Smooth muscle cell (in vitro differentiated cells): ENCODE measurements around the gene TNFRSF19. TPM values are rescaled to one million over a fixed set of nuclear protein-coding genes. Genes with fewer than 3 reads are reported as not detected.
A peak's percentile ranks its signal among the peaks of the same experiment; 100 is the strongest.

Experiments
- DNase-seq: peaks from one replicate; lab custom pipeline; 2025; ENCODE audit not compliant: unreplicated experiment; lab: John Stamatoyannopoulos, UW
- H2AFZ ChIP-seq: fragments of 200-600 bp; sonication (generic); 2 replicates; pipeline ENCODE4 v1.6.0; 2016; ENCODE audit warnings: antibody characterized with exemption, low read depth, mild to moderate bottlenecking
- H3F3A ChIP-seq: fragments of 200-600 bp; sonication (generic); 2 replicates; pipeline ENCODE4 v1.6.0; 2017; ENCODE audit warnings: antibody characterized with exemption, low read depth
- H3K27ac ChIP-seq: fragments of 200-600 bp; sonication (generic); 2 replicates; pipeline ENCODE4 v1.5.1; 2016; ENCODE audit warnings: low read depth, mild to moderate bottlenecking
- H3K27me3 ChIP-seq: fragments of 200-600 bp; sonication (generic); 2 replicates; pipeline ENCODE4 v1.6.1; 2016; ENCODE audit warnings: low read depth, mild to moderate bottlenecking
- H3K36me3 ChIP-seq: fragments of 200-600 bp; sonication (generic); 2 replicates; pipeline ENCODE4 v1.5.1; 2016; ENCODE audit warnings: low read depth
- H3K4me1 ChIP-seq: fragments of 200-600 bp; sonication (generic); 2 replicates; pipeline ENCODE4 v1.5.1; 2016; ENCODE audit warnings: low read depth
- H3K4me2 ChIP-seq: fragments of 200-600 bp; sonication (generic); 2 replicates; pipeline ENCODE4 v1.6.0; 2016; ENCODE audit warnings: mild to moderate bottlenecking
- H3K4me3 ChIP-seq: fragments of 200-600 bp; sonication (generic); 2 replicates; pipeline ENCODE4 v1.5.1; 2016; ENCODE audit warnings: mild to moderate bottlenecking
- H3K79me2 ChIP-seq: fragments of 200-600 bp; sonication (generic); 2 replicates; pipeline ENCODE4 v1.6.0; 2016; ENCODE audit warnings: low read depth, mild to moderate bottlenecking
- H3K9ac ChIP-seq: fragments of 200-600 bp; sonication (generic); 2 replicates; pipeline ENCODE4 v1.6.0; 2016; ENCODE audit warnings: low read depth
- H3K9me3 ChIP-seq: fragments of 200-600 bp; sonication (generic); replicated peaks from 2 replicates; pipeline ENCODE4 v1.5.1; 2016; ENCODE audit warnings: low read depth
- H4K20me1 ChIP-seq: fragments of 200-600 bp; sonication (generic); 2 replicates; pipeline ENCODE4 v1.6.0; 2016; ENCODE audit warnings: low read depth
- WGBS: methylation state at CpG from one replicate; pipeline ENCODE4 v1.1.7; 2016; ENCODE audit warnings: low lambda C conversion rate; 5-methylcytosine and 5-hydroxymethylcytosine counted together
- polyA plus RNA-seq: library from polyadenylated mRNA; unstranded; fragments of >200 nt; fragmentation: Nextera tagmentation; extraction: Ambion mirVana; gene quantifications from 2 replicates; pipeline ENCODE4 v1.2.1, GENCODE V29; 2016
- total RNA-seq: library from RNA; depleted of rRNA; stranded (reverse); fragments of >200 nt; gene quantifications from 2 replicates; pipeline ENCODE4 v1.2.3, GENCODE V29; 2014
- TF ChIP-seq, protein P1 (sequence below): fragments of 200-600 bp; sonication (generic); IDR thresholded peaks from 2 replicates; pipeline ENCODE4 v1.5.1; 2017; ENCODE audit warnings: borderline replicate concordance, mild to moderate bottlenecking, antibody characterized with exemption; ENCODE audit not compliant: insufficient read depth, poor library complexity, severe bottlenecking

Gene TNFRSF19
- total and polyA plus RNA-seq, 2 experiments from 2014 or later: 15.5 to 34.3 TPM

DNA sequence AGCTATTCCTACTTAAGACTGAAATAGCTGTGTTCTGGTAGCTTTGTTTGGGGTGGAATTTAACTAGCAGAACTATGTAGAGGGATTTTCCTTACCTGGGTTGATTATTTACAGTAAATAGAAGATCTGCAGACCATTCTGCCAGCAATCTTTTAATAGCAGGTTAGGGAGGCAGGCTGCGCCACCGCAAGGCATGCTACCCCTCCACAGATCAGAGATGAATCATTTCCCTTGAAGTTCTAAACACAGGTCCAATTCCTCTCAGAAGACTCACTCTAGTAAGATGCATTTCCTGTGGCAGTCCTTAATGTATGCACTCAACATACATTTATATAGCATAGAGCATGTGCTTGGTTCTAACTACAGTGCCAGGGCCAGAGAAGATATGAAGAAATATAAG, 109.0 kb downstream of the TNFRSF19 start:
- H3K4me3 ChIP-seq: no peak overlapping the region
- H4K20me1 ChIP-seq: no peaks in the 10 kb centered on the region
- TF ChIP-seq, protein P1, sequence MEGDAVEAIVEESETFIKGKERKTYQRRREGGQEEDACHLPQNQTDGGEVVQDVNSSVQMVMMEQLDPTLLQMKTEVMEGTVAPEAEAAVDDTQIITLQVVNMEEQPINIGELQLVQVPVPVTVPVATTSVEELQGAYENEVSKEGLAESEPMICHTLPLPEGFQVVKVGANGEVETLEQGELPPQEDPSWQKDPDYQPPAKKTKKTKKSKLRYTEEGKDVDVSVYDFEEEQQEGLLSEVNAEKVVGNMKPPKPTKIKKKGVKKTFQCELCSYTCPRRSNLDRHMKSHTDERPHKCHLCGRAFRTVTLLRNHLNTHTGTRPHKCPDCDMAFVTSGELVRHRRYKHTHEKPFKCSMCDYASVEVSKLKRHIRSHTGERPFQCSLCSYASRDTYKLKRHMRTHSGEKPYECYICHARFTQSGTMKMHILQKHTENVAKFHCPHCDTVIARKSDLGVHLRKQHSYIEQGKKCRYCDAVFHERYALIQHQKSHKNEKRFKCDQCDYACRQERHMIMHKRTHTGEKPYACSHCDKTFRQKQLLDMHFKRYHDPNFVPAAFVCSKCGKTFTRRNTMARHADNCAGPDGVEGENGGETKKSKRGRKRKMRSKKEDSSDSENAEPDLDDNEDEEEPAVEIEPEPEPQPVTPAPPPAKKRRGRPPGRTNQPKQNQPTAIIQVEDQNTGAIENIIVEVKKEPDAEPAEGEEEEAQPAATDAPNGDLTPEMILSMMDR: no peak
- WGBS: 24% methylated on average over 2 of the region's 2 CpGs
- peaks cover 6% of the 10 kb centered on the region for H3K4me1 ChIP-seq
- H2AFZ ChIP-seq: no peak overlapping the region
- H3F3A ChIP-seq: peaks cover 8% of the 10 kb centered on the region
- peak overlapping the region; percentile 59 for H3K27ac ChIP-seq
- H3K79me2 ChIP-seq: no peaks in the 10 kb centered on the region
- H3K9ac ChIP-seq: no peak overlapping the region
- no peaks in the 10 kb centered on the region for H3K36me3 ChIP-seq
- DNase-seq: no peak
- H3K27me3 ChIP-seq: no peaks in the 10 kb centered on the region
- peak overlapping the region; percentile 22 for H3K4me2 ChIP-seq
- H3K9me3 ChIP-seq: peaks cover 2% of the 10 kb centered on the region

DNA sequence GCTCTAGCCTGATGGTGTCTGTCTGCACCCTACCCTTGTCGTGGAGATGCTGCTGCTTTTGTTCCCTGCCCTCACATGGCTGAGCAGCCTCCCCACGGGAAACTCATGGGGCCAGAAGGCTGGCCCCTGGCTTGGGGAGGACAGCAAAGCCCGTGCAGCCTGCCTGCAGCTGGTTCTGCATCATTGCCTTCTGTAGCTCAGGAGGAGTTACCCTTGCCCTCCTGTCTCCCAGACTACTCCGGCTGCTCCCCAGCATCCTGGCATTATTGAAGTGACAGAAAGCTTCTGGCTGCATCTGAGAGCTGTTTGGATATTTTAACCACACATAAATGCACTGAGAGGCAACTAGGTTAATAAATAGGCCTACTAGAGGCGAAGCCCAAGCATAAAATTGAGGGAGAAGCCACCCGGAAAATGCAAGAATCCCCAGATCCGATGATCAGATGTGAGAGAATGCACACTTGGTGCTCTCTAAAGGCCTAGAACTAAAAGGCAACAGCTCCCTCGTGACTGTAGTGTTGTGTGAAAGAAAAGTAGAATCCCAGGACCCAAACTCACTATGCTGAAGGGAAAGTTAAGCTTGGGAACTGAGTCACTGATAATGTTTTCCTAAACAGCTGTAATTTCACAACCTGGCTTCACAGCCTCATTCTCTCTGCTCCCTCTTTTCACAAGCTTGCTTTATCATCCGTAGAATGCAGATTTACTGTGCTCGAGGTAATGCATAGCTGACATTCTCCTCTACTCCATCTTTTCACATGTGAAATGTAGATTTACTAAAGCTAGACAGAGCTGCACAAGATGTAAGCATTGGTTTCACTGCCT, 110.8 kb downstream of the TNFRSF19 start:
- H3K36me3 ChIP-seq: no peaks in the 10 kb centered on the region
- peak overlapping the region; percentile 26 for H3K4me2 ChIP-seq
- WGBS: 58% methylated on average over 10 of the region's 10 CpGs
- TF ChIP-seq, protein P1: no peak
- H3K4me3 ChIP-seq: no peak overlapping the region
- H3K4me1 ChIP-seq: peaks cover 3% of the 10 kb centered on the region
- H3K79me2 ChIP-seq: no peaks in the 10 kb centered on the region
- H3K9ac ChIP-seq: no peak overlapping the region
- H4K20me1 ChIP-seq: no peaks in the 10 kb centered on the region
- H3K27me3 ChIP-seq: no peaks in the 10 kb centered on the region
- H2AFZ ChIP-seq: no peak overlapping the region
- no peak for DNase-seq
- peaks cover 5% of the 10 kb centered on the region for H3F3A ChIP-seq
- peak overlapping the region; percentile 20 for H3K27ac ChIP-seq
- peaks cover 8% of the 10 kb centered on the region for H3K9me3 ChIP-seq

DNA sequence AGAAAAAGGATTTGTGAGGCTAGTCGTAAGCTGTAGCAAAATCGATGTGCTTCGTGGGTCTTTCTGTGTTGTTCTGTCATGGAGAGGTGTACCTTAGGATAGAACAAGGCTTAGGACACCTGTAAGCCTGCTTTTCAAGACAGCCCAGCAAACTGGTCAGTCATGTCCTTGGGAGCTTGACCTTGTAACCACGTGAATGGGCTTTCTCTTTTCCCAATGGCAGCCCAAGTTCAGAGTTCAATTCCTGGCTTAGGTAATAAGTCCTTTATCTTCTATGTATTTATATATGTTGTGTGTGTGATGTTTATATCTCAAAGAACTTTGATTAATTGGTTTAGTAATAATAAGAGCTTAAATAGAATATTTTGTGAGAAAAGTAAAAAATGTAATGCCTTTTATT, 112.9 kb downstream of the TNFRSF19 start:
- no peak overlapping the region for H3K4me3 ChIP-seq
- H3K4me1 ChIP-seq: peaks cover 3% of the 10 kb centered on the region
- no peak for DNase-seq
- H3K27me3 ChIP-seq: no peaks in the 10 kb centered on the region
- no peak overlapping the region for H3K4me2 ChIP-seq
- no peak overlapping the region for H2AFZ ChIP-seq
- peaks cover 8% of the 10 kb centered on the region for H3K9me3 ChIP-seq
- TF ChIP-seq, protein P1: no peak
- H3K36me3 ChIP-seq: no peaks in the 10 kb centered on the region
- H3K79me2 ChIP-seq: no peaks in the 10 kb centered on the region
- no peak overlapping the region for H3K9ac ChIP-seq
- no peak overlapping the region for H3K27ac ChIP-seq
- WGBS: 96% methylated on average over 4 of the region's 4 CpGs
- no peaks in the 10 kb centered on the region for H4K20me1 ChIP-seq
- peaks cover 5% of the 10 kb centered on the region for H3F3A ChIP-seq

DNA sequence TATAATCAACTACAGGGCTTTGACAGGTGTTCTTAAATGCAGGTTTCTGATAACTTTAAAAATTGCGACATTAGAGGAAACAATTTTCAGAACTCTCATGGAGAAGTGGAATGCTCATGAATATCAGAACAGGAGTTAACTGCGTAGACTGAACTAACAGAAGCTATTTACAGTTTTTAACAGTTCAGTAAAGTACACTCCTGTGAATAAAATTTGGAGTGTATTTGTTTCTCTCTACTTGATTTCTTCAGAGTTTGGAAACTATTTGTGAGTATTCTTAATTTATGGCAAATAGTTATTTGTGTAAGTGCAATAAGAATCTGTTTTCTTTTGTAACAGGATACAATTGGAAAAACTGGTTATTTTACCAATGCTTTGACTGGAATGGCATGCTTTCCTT, 114.4 kb downstream of the TNFRSF19 start:
- WGBS: 96% methylated on average over 2 of the region's 2 CpGs
- H2AFZ ChIP-seq: no peak overlapping the region
- H3K36me3 ChIP-seq: no peaks in the 10 kb centered on the region
- H3K27me3 ChIP-seq: no peaks in the 10 kb centered on the region
- no peak overlapping the region for H3K9ac ChIP-seq
- peaks cover 8% of the 10 kb centered on the region for H3K9me3 ChIP-seq
- TF ChIP-seq, protein P1: no peak
- H3K4me1 ChIP-seq: no peaks in the 10 kb centered on the region
- no peak overlapping the region for H3K4me2 ChIP-seq
- no peak overlapping the region for H3K4me3 ChIP-seq
- H4K20me1 ChIP-seq: no peaks in the 10 kb centered on the region
- H3F3A ChIP-seq: peaks cover 1% of the 10 kb centered on the region
- no peak for DNase-seq
- no peak overlapping the region for H3K27ac ChIP-seq
- no peaks in the 10 kb centered on the region for H3K79me2 ChIP-seq
